Effector memory CD8-positive, alpha-beta T cell (primary cell): Measurements from ENCODE around the gene CRAMP1.

ENCODE experiments used
- ATAC-seq: fragments of 150-1000 bp; cut with Tn5 transposase; replicated peaks from 2 replicates; pipeline ENCODE4 v1.10.0; 2021; ENCODE audit warnings: mild to moderate bottlenecking, moderate library complexity
- DNase-seq, 3 experiments: peaks; one replicate each; pipeline ENCODE4 v3.0.0; 2021
- H3K27ac Mint-ChIP-seq, 2 donors: one replicate each; pipeline ENCODE4 v1.8.0; 2022; ENCODE audit warnings: mild to moderate bottlenecking in 2 of 2, mixed read lengths in 2 of 2, moderate library complexity in 2 of 2
- H3K27me3 Mint-ChIP-seq, 2 donors: one replicate each; pipeline ENCODE4 v1.8.0; 2022; ENCODE audit warnings: mixed read lengths in 2 of 2
- H3K36me3 Mint-ChIP-seq: one replicate; pipeline ENCODE4 v1.8.0; 2022; ENCODE audit warnings: mild to moderate bottlenecking, moderate library complexity, mixed read lengths; ENCODE audit not compliant: insufficient read depth
- H3K4me1 Mint-ChIP-seq, 2 donors: one replicate each; pipeline ENCODE4 v1.8.0; 2022; ENCODE audit warnings: low read depth in 2 of 2, mixed read lengths in 2 of 2
- H3K4me3 Mint-ChIP-seq, 2 donors: one replicate each; pipeline ENCODE4 v1.8.0; 2022; ENCODE audit warnings: mild to moderate bottlenecking in 2 of 2, mixed read lengths in 2 of 2, moderate library complexity in 2 of 2
- H3K9me3 Mint-ChIP-seq, 2 donors: one replicate each; pipeline ENCODE4 v1.8.0; 2022; ENCODE audit warnings: mixed read lengths in 2 of 2

Gene CRAMP1

DNA sequence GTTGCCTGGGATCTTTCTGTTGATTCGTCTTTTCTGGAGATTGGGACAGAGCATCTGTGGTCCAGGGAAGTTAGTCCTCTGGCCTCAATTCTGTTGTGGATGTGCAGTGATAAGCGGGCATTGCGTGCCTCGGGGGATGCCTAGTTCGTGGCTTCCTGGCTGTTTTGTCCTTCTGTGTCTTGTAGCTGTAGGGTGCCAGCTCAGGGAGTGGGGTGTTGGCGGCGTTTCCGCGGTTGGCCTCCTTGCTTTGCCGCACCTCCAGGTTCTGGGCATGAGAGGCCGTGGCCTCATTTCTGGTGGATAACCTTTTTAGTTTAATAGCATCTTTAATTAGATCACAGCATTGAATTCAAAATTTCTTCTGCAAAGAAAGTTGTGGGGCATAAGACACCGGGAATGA lies 64.5 kb downstream of the CRAMP1 start:
- H3K27me3 Mint-ChIP-seq = no peaks in the 10 kb centered on the region
- H3K4me3 Mint-ChIP-seq = peak overlapping the region; percentile 33 to 54
- H3K36me3 Mint-ChIP-seq = peaks cover 8% of the 10 kb centered on the region
- H3K4me1 Mint-ChIP-seq = peaks cover 21 to 23% of the 10 kb centered on the region in 2 donors
- ATAC-seq (no peak), DNase-seq (no peak)
- H3K9me3 Mint-ChIP-seq = no peaks in the 10 kb centered on the region
- H3K27ac Mint-ChIP-seq = peak overlapping the region in 1 of 2 donors; percentile 78

GRCh38 chr16:1677339-1677738 lies 65.2 kb downstream of the CRAMP1 start:
- Mint-ChIP-seq H3K36me3 (peaks cover 12% of the 10 kb centered on the region), H3K27ac (peak overlapping the region in 1 of 2 donors; percentile 78), H3K4me1 (peaks cover 25 to 27% of the 10 kb centered on the region in 2 donors), H3K27me3 (no peaks in the 10 kb centered on the region), H3K9me3 (no peaks in the 10 kb centered on the region), H3K4me3 (peak overlapping the region; percentile 33 to 54)
- no peak for DNase-seq
- ATAC-seq = no peak

GRCh38 chr16:1677942-1678499 lies 65.9 kb downstream of the CRAMP1 start, which contains the start of gene JPT2:
Gene JPT2, plus strand, starts transcription at chr16:1678279. Its CDS starts 34 bp downstream, at chr16:1678313.
- no peaks in the 10 kb centered on the region for H3K9me3 Mint-ChIP-seq
- no peaks in the 10 kb centered on the region for H3K27me3 Mint-ChIP-seq
- peak; percentile 96 for ATAC-seq

DNA sequence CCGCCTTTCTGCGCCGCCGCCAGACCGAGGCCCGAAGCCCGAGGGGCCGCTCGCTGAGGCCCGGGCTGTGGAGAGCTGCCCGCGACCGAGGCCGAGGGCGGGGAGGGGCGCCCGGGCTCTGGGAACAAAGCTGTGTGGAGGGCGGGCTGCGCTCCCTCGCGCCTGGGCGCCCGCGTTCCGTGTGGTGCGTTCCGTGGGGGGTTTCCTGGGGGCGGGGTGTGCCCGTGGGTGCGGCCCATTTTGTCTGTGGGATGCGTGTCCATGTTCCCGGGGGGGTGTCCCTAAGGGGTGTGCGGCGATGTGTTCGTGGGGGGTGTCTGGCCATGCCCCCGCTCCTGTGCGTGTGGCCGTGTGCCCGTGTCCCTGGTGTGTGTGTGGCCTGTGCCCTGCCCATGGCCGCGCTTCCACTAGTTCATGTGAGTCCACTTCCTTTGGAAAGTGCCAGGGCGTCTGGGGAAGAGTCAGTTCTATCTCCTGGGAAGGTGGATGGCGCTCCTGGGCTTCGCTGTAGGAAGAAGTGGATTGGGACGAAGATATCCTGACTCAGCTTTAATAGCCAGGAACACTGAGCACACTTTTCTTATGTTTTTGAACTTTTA lies 66.4 kb downstream of the CRAMP1 start:
- peaks cover 27 to 30% of the 10 kb centered on the region in 2 donors for H3K4me1 Mint-ChIP-seq
- H3K9me3 Mint-ChIP-seq = no peaks in the 10 kb centered on the region
- DNase-seq (peak; percentile 21 to 31 (median 29)), ATAC-seq (peak; percentile 35)
- peak overlapping the region; percentile 82 to 88 for H3K4me3 Mint-ChIP-seq
- H3K27ac Mint-ChIP-seq = peak overlapping the region; percentile 54 to 81
- H3K27me3 Mint-ChIP-seq = no peaks in the 10 kb centered on the region
- H3K36me3 Mint-ChIP-seq = peaks cover 8% of the 10 kb centered on the region

More at GRCh38 chr16:1677942-1678499, 65.9 kb downstream of the CRAMP1 start, which contains the start of gene JPT2:
- peak within 1 kb of the TSS; percentile 54 to 81 for H3K27ac Mint-ChIP-seq
- DNase-seq = peak; percentile 90 to 91 (median 91)
- H3K4me3 Mint-ChIP-seq = peak within 1 kb of the TSS; percentile 82 to 88
- H3K36me3 Mint-ChIP-seq = peaks cover 8% of the 10 kb centered on the region
- H3K4me1 Mint-ChIP-seq = peaks cover 25 to 27% of the 10 kb centered on the region in 2 donors

GRCh38 chr16:1680361-1680760 lies 68.2 kb downstream of the CRAMP1 start:
- H3K4me1 Mint-ChIP-seq = peaks cover 26 to 32% of the 10 kb centered on the region in 2 donors
- DNase-seq (no peak), ATAC-seq (no peak)
- no peaks in the 10 kb centered on the region for H3K9me3 Mint-ChIP-seq
- peaks cover 18% of the 10 kb centered on the region for H3K36me3 Mint-ChIP-seq
- H3K27me3 Mint-ChIP-seq = no peaks in the 10 kb centered on the region
- H3K4me3 Mint-ChIP-seq = peak overlapping the region in 1 of 2 donors; percentile 22
- no peak overlapping the region for H3K27ac Mint-ChIP-seq

- H3K9me3 Mint-ChIP-seq = no peaks in the 10 kb centered on the region
- peaks cover 26 to 32% of the 10 kb centered on the region in 2 donors for H3K4me1 Mint-ChIP-seq
- ATAC-seq (no peak), DNase-seq (no peak)
- H3K27me3 Mint-ChIP-seq = no peaks in the 10 kb centered on the region
- peak overlapping the region in 1 of 2 donors; percentile 31 for H3K27ac Mint-ChIP-seq
- peaks cover 24% of the 10 kb centered on the region for H3K36me3 Mint-ChIP-seq
- H3K4me3 Mint-ChIP-seq = no peak overlapping the region
Observed at GRCh38 chr16:1681032-1681431, 68.9 kb downstream of the CRAMP1 start.

- Mint-ChIP-seq H3K27ac (peak overlapping the region; percentile 44 to 69), H3K27me3 (no peaks in the 10 kb centered on the region), H3K4me1 (peaks cover 2 to 10% of the 10 kb centered on the region in 2 donors), H3K9me3 (no peaks in the 10 kb centered on the region), H3K4me3 (no peak overlapping the region), H3K36me3 (peaks cover 59% of the 10 kb centered on the region)
- ATAC-seq (no peak), DNase-seq (no peak)
Observed at GRCh38 chr16:1687427-1688316, 75.5 kb downstream of the CRAMP1 start.

DNA sequence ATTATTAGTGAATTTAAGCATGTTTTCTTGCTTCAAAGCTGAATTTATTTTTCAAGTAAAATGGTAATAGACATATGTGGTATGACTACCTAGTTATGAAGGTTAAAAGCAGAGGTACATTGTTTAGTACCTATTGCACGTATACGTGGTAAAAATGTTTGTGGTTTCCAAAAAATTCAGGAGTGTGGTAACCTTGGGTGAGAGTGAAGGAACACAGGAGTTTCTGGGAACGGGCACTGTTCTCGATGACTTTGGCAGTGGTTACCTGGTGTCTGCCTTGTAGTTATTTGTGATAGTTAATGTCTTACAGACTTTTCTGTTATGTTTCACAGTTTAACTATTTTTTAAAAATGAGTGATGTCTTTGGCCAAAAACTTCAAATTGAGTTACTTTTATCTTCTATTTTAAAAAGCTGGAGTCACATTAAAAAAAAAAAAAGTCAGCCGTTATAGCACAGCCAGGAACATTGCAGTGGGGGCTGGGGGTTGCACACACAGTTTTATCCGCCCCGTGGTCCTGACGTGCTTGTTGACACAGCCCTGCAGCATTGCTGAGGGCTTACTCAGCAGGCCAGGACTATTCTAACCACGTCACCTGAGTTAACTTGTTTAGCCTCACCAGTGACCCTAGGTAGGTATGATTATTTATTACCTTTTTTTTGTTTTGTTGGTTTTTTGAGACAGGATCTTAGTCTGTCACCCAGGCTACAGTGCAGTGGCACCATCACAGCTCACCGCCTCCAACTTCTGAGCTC lies 76.8 kb downstream of the CRAMP1 start:
- H3K4me1 Mint-ChIP-seq = peaks cover 0 to 5% of the 10 kb centered on the region in 2 donors
- no peaks in the 10 kb centered on the region for H3K27me3 Mint-ChIP-seq
- no peaks in the 10 kb centered on the region for H3K9me3 Mint-ChIP-seq
- no peak overlapping the region for H3K4me3 Mint-ChIP-seq
- ATAC-seq = no peak
- H3K36me3 Mint-ChIP-seq = peaks cover 60% of the 10 kb centered on the region
- DNase-seq = no peak
- no peak overlapping the region for H3K27ac Mint-ChIP-seq

DNA sequence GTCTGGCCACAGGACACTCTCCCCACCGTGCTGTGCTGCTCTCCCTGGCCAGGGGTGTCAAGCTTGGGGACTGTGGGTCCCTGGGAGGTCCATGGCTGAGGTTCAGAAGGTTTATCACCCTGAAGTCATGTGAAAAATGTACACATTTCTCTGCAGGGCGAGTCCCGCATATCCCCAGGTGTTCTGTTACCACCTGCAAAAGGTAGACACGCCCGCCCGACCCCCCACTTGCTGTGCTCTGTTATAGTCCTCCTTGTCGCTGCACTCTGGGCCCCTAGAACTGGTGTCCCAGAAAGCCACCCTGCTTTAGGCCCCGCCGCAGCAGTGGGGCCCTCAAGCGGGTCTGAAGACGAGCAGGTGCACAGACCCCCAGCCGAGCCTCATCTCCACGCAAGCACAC lies 77.7 kb downstream of the CRAMP1 start:
- no peak for ATAC-seq
- Mint-ChIP-seq H3K9me3 (no peaks in the 10 kb centered on the region), H3K27ac (no peak overlapping the region)

GRCh38 chr16:1690810-1691209 lies 78.7 kb downstream of the CRAMP1 start:
- peaks cover 0 to 5% of the 10 kb centered on the region in 2 donors for H3K4me1 Mint-ChIP-seq
- peaks cover 58% of the 10 kb centered on the region for H3K36me3 Mint-ChIP-seq
- DNase-seq (no peak), ATAC-seq (no peak)
- H3K4me3 Mint-ChIP-seq = no peak overlapping the region
- no peaks in the 10 kb centered on the region for H3K9me3 Mint-ChIP-seq
- no peaks in the 10 kb centered on the region for H3K27me3 Mint-ChIP-seq
- no peak overlapping the region for H3K27ac Mint-ChIP-seq

More for the DNA sequence above, 77.7 kb downstream of the CRAMP1 start:
- peaks cover 59% of the 10 kb centered on the region for H3K36me3 Mint-ChIP-seq
- peaks cover 0 to 5% of the 10 kb centered on the region in 2 donors for H3K4me1 Mint-ChIP-seq
- H3K4me3 Mint-ChIP-seq = no peak overlapping the region
- no peaks in the 10 kb centered on the region for H3K27me3 Mint-ChIP-seq
- DNase-seq = no peak

DNA sequence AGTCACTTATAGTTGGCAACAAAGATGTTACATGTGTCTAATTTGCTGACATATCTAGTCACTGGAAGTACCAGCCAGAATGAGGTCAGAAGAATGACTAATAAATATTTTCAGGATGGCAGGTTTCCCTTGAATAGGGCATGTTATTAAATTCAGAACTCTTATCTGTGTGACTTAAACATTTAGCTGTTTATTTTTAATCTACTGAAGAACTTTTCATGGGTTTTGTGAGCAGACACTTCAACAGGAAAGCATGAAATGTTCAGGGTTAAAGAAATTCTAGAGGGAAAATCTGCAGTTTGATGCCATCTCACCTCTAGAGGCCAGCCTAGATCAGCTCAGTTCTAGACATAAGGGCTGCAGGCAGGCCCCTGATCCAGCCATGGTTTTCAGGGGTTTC lies 79.1 kb downstream of the CRAMP1 start:
- DNase-seq (no peak), ATAC-seq (no peak)
- no peak overlapping the region for H3K4me3 Mint-ChIP-seq
- peaks cover 55% of the 10 kb centered on the region for H3K36me3 Mint-ChIP-seq
- H3K27me3 Mint-ChIP-seq = no peaks in the 10 kb centered on the region
- H3K9me3 Mint-ChIP-seq = no peaks in the 10 kb centered on the region
- H3K27ac Mint-ChIP-seq = no peak overlapping the region
- H3K4me1 Mint-ChIP-seq = peaks cover 0 to 5% of the 10 kb centered on the region in 2 donors

DNA sequence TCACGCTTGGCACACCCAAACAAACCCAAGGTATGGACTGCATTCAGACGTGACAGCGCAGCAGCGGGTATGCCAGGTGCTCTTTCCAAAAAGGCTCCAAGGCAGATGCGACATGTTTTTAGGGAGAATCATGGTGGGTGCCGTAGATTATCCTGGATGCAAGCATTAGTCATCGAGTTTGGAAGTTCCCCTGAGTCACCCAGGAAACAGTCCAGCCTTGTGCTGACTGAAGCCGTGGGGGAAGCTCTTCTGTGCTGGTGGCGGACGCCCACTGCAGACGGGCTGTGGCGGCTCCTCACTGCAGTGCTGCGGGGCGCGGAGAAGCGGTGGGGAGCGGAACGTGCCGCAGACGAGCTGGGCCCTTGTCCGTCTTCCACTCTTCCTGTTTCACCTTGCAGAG lies 79.8 kb downstream of the CRAMP1 start:
- H3K4me3 Mint-ChIP-seq = no peak overlapping the region
- DNase-seq (no peak), ATAC-seq (no peak)
- peaks cover 0 to 5% of the 10 kb centered on the region in 2 donors for H3K4me1 Mint-ChIP-seq
- no peak overlapping the region for H3K27ac Mint-ChIP-seq
- no peaks in the 10 kb centered on the region for H3K9me3 Mint-ChIP-seq
- H3K36me3 Mint-ChIP-seq = peaks cover 51% of the 10 kb centered on the region
- H3K27me3 Mint-ChIP-seq = no peaks in the 10 kb centered on the region

DNA sequence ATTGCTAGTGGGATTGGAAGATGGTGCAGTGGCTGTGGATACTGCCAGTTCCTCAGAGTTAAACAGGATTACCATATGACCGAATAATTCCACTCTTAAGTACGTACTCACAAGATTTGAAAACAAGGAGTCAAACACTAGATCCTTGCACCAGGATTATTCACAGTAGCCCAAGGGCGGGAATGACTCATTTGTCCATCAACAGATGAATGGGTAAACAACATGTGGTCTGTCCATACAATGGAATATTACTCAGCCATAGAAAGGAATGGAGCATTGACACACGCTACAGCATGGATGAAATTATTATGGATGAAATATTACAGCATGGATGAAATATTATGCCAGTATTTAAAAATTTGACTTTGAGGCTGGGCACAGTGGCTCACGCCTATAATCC lies 84.7 kb downstream of the CRAMP1 start:
- Mint-ChIP-seq H3K4me1 (no peaks in the 10 kb centered on the region), H3K4me3 (no peak overlapping the region), H3K9me3 (no peaks in the 10 kb centered on the region), H3K27ac (no peak overlapping the region), H3K36me3 (peaks cover 29% of the 10 kb centered on the region), H3K27me3 (no peaks in the 10 kb centered on the region)
- DNase-seq (no peak), ATAC-seq (no peak)
